Keratinocyte (primary cell): ENCODE results near the gene TYW3. TPM values are rescaled to one million over a fixed set of nuclear protein-coding genes. Genes with fewer than 3 reads are reported as not detected.

Experiments used
- DNase-seq: peaks from one replicate; pipeline ENCODE4 v3.0.0-alpha.2; 2011; ENCODE audit warnings: low read depth, missing footprints, low spot score
- FAIRE-seq: peaks from 2 replicates; lab custom pipeline; 2011; peaks lifted over from hg19 to GRCh38; lab: Jason Lieb, UNC
- H2AFZ ChIP-seq: 2 replicates; pipeline ENCODE4 v1.6.0; 2012; ENCODE audit warnings: low read length, control low read depth, inconsistent platforms; ENCODE audit not compliant: control insufficient read depth
- H3K27ac ChIP-seq: 2 replicates; pipeline ENCODE4 v1.5.1; 2011; ENCODE audit warnings: low read length; ENCODE audit not compliant: control insufficient read depth, insufficient read depth
- H3K27me3 ChIP-seq: 3 replicates; pipeline ENCODE4 v1.6.0; 2011; ENCODE audit warnings: low read length; ENCODE audit not compliant: control insufficient read depth, insufficient read depth; ENCODE audit errors: extremely low read depth
- H3K36me3 ChIP-seq, 2 experiments: 2 replicates in 1 of 2; 3 replicates in 1 of 2; pipeline ENCODE4 v1.5.1; 2011; ENCODE audit warnings: low read length in 2 of 2, mild to moderate bottlenecking in 1 of 2; ENCODE audit not compliant: control insufficient read depth in 2 of 2, insufficient read depth in 2 of 2; ENCODE audit errors: extremely low read depth in 1 of 2
- H3K4me1 ChIP-seq: 3 replicates; pipeline ENCODE4 v1.5.1; 2011; ENCODE audit warnings: low read length; ENCODE audit not compliant: control insufficient read depth, insufficient read depth; ENCODE audit errors: extremely low read depth
- H3K4me2 ChIP-seq: 3 replicates; pipeline ENCODE4 v1.6.0; 2011; ENCODE audit warnings: low read depth, low read length; ENCODE audit not compliant: control insufficient read depth, insufficient read depth; ENCODE audit errors: extremely low read depth
- H3K4me3 ChIP-seq, 3 experiments: fragments of 200-600 bp in 1 of 3; sonication (generic) in 1 of 3; 2 replicates in 2 of 3; 3 replicates in 1 of 3; pipeline ENCODE4 v1.5.1; 2011 to 2016; ENCODE audit warnings: low read length in 3 of 3, mild to moderate bottlenecking in 3 of 3, control low read depth in 2 of 3, inconsistent platforms in 1 of 3, low read depth in 1 of 3, mixed read lengths in 1 of 3, mixed run types in 1 of 3, moderate library complexity in 1 of 3; ENCODE audit not compliant: control insufficient read depth in 2 of 3, insufficient read depth in 2 of 3; ENCODE audit errors: extremely low read depth in 1 of 3
- H3K79me2 ChIP-seq: 2 replicates; pipeline ENCODE4 v1.6.0; 2012; ENCODE audit warnings: low read length; ENCODE audit not compliant: control insufficient read depth, insufficient read depth
- H3K9ac ChIP-seq: 3 replicates; pipeline ENCODE4 v1.6.0; 2011; ENCODE audit warnings: low read length; ENCODE audit not compliant: control insufficient read depth, insufficient read depth; ENCODE audit errors: extremely low read depth
- H3K9me1 ChIP-seq: 3 replicates; pipeline ENCODE4 v1.6.0; 2011; ENCODE audit warnings: low read length; ENCODE audit not compliant: control insufficient read depth, insufficient read depth; ENCODE audit errors: extremely low read depth
- H3K9me3 ChIP-seq: 2 replicates; pipeline ENCODE4 v1.5.1; 2012; ENCODE audit warnings: low read depth, low read length; ENCODE audit not compliant: control insufficient read depth
- H4K20me1 ChIP-seq: 3 replicates; pipeline ENCODE4 v1.6.0; 2011; ENCODE audit warnings: low read length; ENCODE audit not compliant: control insufficient read depth, insufficient read depth; ENCODE audit errors: extremely low read depth
- CTCF ChIP-seq, 3 experiments: IDR thresholded peaks in 1 of 3; conservative IDR thresholded peaks in 1 of 3; optimal IDR thresholded peaks in 1 of 3; 2 replicates in 2 of 3; 3 replicates in 1 of 3; pipeline versions ENCODE3 to v1.5.1; 2011; ENCODE audit warnings: low read length in 3 of 3, mild to moderate bottlenecking in 3 of 3, moderate library complexity in 2 of 3, control low read depth in 1 of 3, inconsistent platforms in 1 of 3; ENCODE audit not compliant: insufficient read depth in 2 of 3; ENCODE audit errors: extremely low read depth in 1 of 3
- EZH2 ChIP-seq: IDR thresholded peaks from one replicate; pipeline ENCODE4 v1.6.1; 2012; ENCODE audit warnings: inconsistent platforms, mild to moderate bottlenecking, low read length, moderate library complexity
- dilution Hi-C: fragments of 300-500 bp; cut with MboI; formaldehyde crosslinking; loops from one replicate; pipeline ENCODE4 v1.7.0; 2020; ENCODE audit warnings: low sequenced_read_pairs; ENCODE audit not compliant: extremely low pct_ligation_motif_present
- polyA plus RNA-seq, 5 experiments: library from polyadenylated mRNA; depleted of rRNA in 3 of 5; stranded (reverse) in 3 of 5; stranded (forward) in 1 of 5; unstranded in 1 of 5; fragments of >200 nt; gene quantifications; 1 replicate in 1 of 5; 2 replicates in 3 of 5; 3 replicates in 1 of 5; pipeline versions ENCODE4 v1.2.1 to v1.2.3, GENCODE V29; 2011 to 2012; ENCODE audit warnings: missing spikeins in 2 of 5, low read depth in 1 of 5, low replicate concordance in 1 of 5

The TYW3 gene
- polyA plus RNA-seq, 1 donor (not counting 4 experiments of a cell fraction or from before 2014, with no cell fraction given), result 25.9 TPM

- Histone ChIP-seq H4K20me1 (no peaks in the 10 kb centered on the region), H3K9me3 (no peaks in the 10 kb centered on the region), H3K27ac (no peak overlapping the region), H3K4me3 (no peak overlapping the region), H3K79me2 (no peaks in the 10 kb centered on the region), H3K4me2 (no peak overlapping the region), H3K9ac (no peak overlapping the region), H3K4me1 (no peaks in the 10 kb centered on the region), H3K36me3 (no peaks in the 10 kb centered on the region), H3K9me1 (no peaks in the 10 kb centered on the region), H3K27me3 (no peaks in the 10 kb centered on the region), H2AFZ (no peak overlapping the region)
- DNase-seq (no peak), FAIRE-seq (no peak)
- dilution Hi-C loops, result loop anchor here (25.0 kb wide), 1 partner anchor 401 kb away; no protein-coding TSS in a partner anchor
- TF ChIP-seq EZH2 (no peak), CTCF (optimal IDR thresholded peaks at IDR 0.05 in 1 of 3, IDR thresholded peaks at IDR 0.05 in 1 of 3, conservative IDR thresholded peaks at IDR 0.05 in 1 of 3; ENCODE audit: extremely low read depth in 1 of 3, insufficient read depth in 2 of 3, low read length in 3 of 3) (no peak)
These were observed 53.0 kb downstream of the TYW3 start for GRCh38 chr1:74785944-74786343.

GRCh38 chr1:74790453-74790852 lies 57.5 kb downstream of the TYW3 start:
- Histone ChIP-seq H3K36me3 (no peaks in the 10 kb centered on the region), H3K9me1 (no peaks in the 10 kb centered on the region), H3K4me3 (no peak overlapping the region), H3K9me3 (no peaks in the 10 kb centered on the region), H3K4me1 (no peaks in the 10 kb centered on the region), H3K27ac (no peak overlapping the region), H3K9ac (no peak overlapping the region), H3K27me3 (no peaks in the 10 kb centered on the region), H2AFZ (no peak overlapping the region), H3K79me2 (no peaks in the 10 kb centered on the region), H4K20me1 (no peaks in the 10 kb centered on the region), H3K4me2 (no peak overlapping the region)
- TF ChIP-seq EZH2 (no peak), CTCF (optimal IDR thresholded peaks at IDR 0.05 in 1 of 3, IDR thresholded peaks at IDR 0.05 in 1 of 3, conservative IDR thresholded peaks at IDR 0.05 in 1 of 3; ENCODE audit: extremely low read depth in 1 of 3, insufficient read depth in 2 of 3, low read length in 3 of 3) (no peak)
- dilution Hi-C loops, result loop anchor here (25.0 kb wide), 1 partner anchor 397 kb away; no protein-coding TSS in a partner anchor
- FAIRE-seq (no peak), DNase-seq (peak; percentile 4)
